Measurements from ENCODE around the gene LAMP2. TPM values are rescaled to one million over a fixed set of nuclear protein-coding genes. Genes with fewer than 3 reads are reported as not detected.
"Not testable (repeated sequence)": the region's sequence is repeated elsewhere in the genome, so short reads cannot be mapped to it uniquely, and the experiment has no call there.

Gene LAMP2
- total RNA-seq, 5 donors from 2014 or later (not counting 1 experiment from before 2014, with no cell fraction given): 21.5 to 32.2 (median 31.5) TPM

GRCh38 chrX:120477453-120477852, 8.4 kb upstream of the LAMP2 start:
- no peaks in the 10 kb centered on the region for H3K9me3 Mint-ChIP-seq
- no peaks in the 10 kb centered on the region for H3K36me3 Mint-ChIP-seq
- DNase-seq (no peak), ATAC-seq (replicated peaks in 1 of 4) (no peak)
- POLR2A ChIA-PET: interaction anchor here in 1 of 2 donors (0.6 kb wide), 1 partner anchor 129 kb away, joined by 3 read pairs; no protein-coding TSS in a partner anchor
- Histone ChIP-seq H3K4me3 (ENCODE audit: control insufficient read depth in 1 of 2, extremely low read depth in 1 of 2, low read length in 1 of 2) (no peak overlapping the region), H3K9me3 (no peaks in the 10 kb centered on the region), H3K27ac (ENCODE audit: low read length) (no peak overlapping the region), H3K27me3 (replicated peaks in 1 of 2; ENCODE audit: control insufficient read depth in 2 of 2, extremely low read depth in 1 of 2, insufficient read depth in 2 of 2, low read length in 1 of 2) (no peaks in the 10 kb centered on the region), H3K4me1 (ENCODE audit: control insufficient read depth in 1 of 2, extremely low read depth in 1 of 2, insufficient read depth in 2 of 2, low read length in 2 of 2) (no peaks in the 10 kb centered on the region), H3K36me3 (ENCODE audit: control insufficient read depth in 2 of 2, extremely low read depth in 1 of 2, insufficient read depth in 1 of 2, low read length in 1 of 2) (no peaks in the 10 kb centered on the region)
- CTCF ChIA-PET: interaction anchor here (0.5 to 1.7 kb wide), 3 partner anchors 8 to 264 kb away, joined by 3 to 6 read pairs (median 4); no protein-coding TSS in a partner anchor
- H3K27ac Mint-ChIP-seq: no peak overlapping the region
- no peaks in the 10 kb centered on the region for H3K4me1 Mint-ChIP-seq
- peaks cover 0 to 5% of the 10 kb centered on the region in 2 donors for H3K27me3 Mint-ChIP-seq
- H3K4me3 Mint-ChIP-seq: no peak overlapping the region
- WGBS (ENCODE audit: insufficient coverage): 100% methylated on average over 1 of the region's 3 CpGs

GRCh38 chrX:120476714-120477113, 7.6 kb upstream of the LAMP2 start:
- no CpG with 5 or more reads among the region's 2 CpGs for WGBS (ENCODE audit: insufficient coverage)
- H3K27me3 ChIP-seq (replicated peaks in 1 of 2; ENCODE audit: control insufficient read depth in 2 of 2, extremely low read depth in 1 of 2, insufficient read depth in 2 of 2, low read length in 1 of 2): no peaks in the 10 kb centered on the region
- no peak overlapping the region for H3K27ac ChIP-seq (ENCODE audit: low read length)
- no peak for ATAC-seq (replicated peaks in 1 of 4)
- CTCF ChIA-PET: interaction anchor here (0.6 to 1.7 kb wide), 4 partner anchors 9 to 380 kb away, joined by 3 to 6 read pairs (median 3); no protein-coding TSS in a partner anchor
- no peak overlapping the region for H3K27ac Mint-ChIP-seq
- no peaks in the 10 kb centered on the region for H3K36me3 ChIP-seq (ENCODE audit: control insufficient read depth in 2 of 2, extremely low read depth in 1 of 2, insufficient read depth in 1 of 2, low read length in 1 of 2)
- H3K9me3 Mint-ChIP-seq: no peaks in the 10 kb centered on the region
- no peaks in the 10 kb centered on the region for H3K4me1 Mint-ChIP-seq
- no peaks in the 10 kb centered on the region for H3K9me3 ChIP-seq
- H3K4me3 ChIP-seq (ENCODE audit: control insufficient read depth in 1 of 2, extremely low read depth in 1 of 2, low read length in 1 of 2): no peak overlapping the region
- POLR2A ChIA-PET: no interaction called here
- DNase-seq: no peak
- H3K4me1 ChIP-seq (ENCODE audit: control insufficient read depth in 1 of 2, extremely low read depth in 1 of 2, insufficient read depth in 2 of 2, low read length in 2 of 2): no peaks in the 10 kb centered on the region
- H3K27me3 Mint-ChIP-seq: peaks cover 0 to 5% of the 10 kb centered on the region in 2 donors
- no peaks in the 10 kb centered on the region for H3K36me3 Mint-ChIP-seq
- no peak overlapping the region for H3K4me3 Mint-ChIP-seq

GRCh38 chrX:120475447-120475846, 6.4 kb upstream of the LAMP2 start:
- ATAC-seq (replicated peaks in 1 of 4); H3K4me3 Mint-ChIP-seq; H3K27me3 ChIP-seq (replicated peaks in 1 of 2; ENCODE audit: control insufficient read depth in 2 of 2, extremely low read depth in 1 of 2, insufficient read depth in 2 of 2, low read length in 1 of 2); H3K4me1 Mint-ChIP-seq; H3K9me3 Mint-ChIP-seq; H3K36me3 Mint-ChIP-seq; H3K4me1 ChIP-seq (ENCODE audit: control insufficient read depth in 1 of 2, extremely low read depth in 1 of 2, insufficient read depth in 2 of 2, low read length in 2 of 2); H3K36me3 ChIP-seq (ENCODE audit: control insufficient read depth in 2 of 2, extremely low read depth in 1 of 2, insufficient read depth in 1 of 2, low read length in 1 of 2); H3K27ac ChIP-seq (ENCODE audit: low read length); H3K4me3 ChIP-seq (ENCODE audit: control insufficient read depth in 1 of 2, extremely low read depth in 1 of 2, low read length in 1 of 2); H3K9me3 ChIP-seq; H3K27ac Mint-ChIP-seq; POLR2A ChIA-PET: not testable (repeated sequence)
- DNase-seq: peak in 1 of 35 experiments; percentile 56
- CTCF ChIA-PET: interaction anchor here (0.6 to 2.1 kb wide), 8 partner anchors 10 to 721 kb away, joined by 3 to 7 read pairs (median 4); no protein-coding TSS in a partner anchor
- WGBS (ENCODE audit: insufficient coverage): no CpG with 5 or more reads among the region's 1 CpG
- peaks cover 0 to 11% of the 10 kb centered on the region in 2 donors for H3K27me3 Mint-ChIP-seq

- no peaks in the 10 kb centered on the region for H3K36me3 ChIP-seq (ENCODE audit: control insufficient read depth in 2 of 2, extremely low read depth in 1 of 2, insufficient read depth in 1 of 2, low read length in 1 of 2)
- H3K27me3 Mint-ChIP-seq: peaks cover 0 to 11% of the 10 kb centered on the region in 2 donors
- CTCF ChIA-PET: interaction anchor here (1.6 to 2.1 kb wide), 2 partner anchors 8 to 9 kb away, joined by 5 to 7 read pairs; no protein-coding TSS in a partner anchor
- POLR2A ChIA-PET: no interaction called here
- H3K36me3 Mint-ChIP-seq: no peaks in the 10 kb centered on the region
- H3K27me3 ChIP-seq (replicated peaks in 1 of 2; ENCODE audit: control insufficient read depth in 2 of 2, extremely low read depth in 1 of 2, insufficient read depth in 2 of 2, low read length in 1 of 2): no peaks in the 10 kb centered on the region
- DNase-seq (no peak), ATAC-seq (replicated peaks in 1 of 4) (no peak)
- no peak overlapping the region for H3K4me3 ChIP-seq (ENCODE audit: control insufficient read depth in 1 of 2, extremely low read depth in 1 of 2, low read length in 1 of 2)
- no peaks in the 10 kb centered on the region for H3K9me3 ChIP-seq
- H3K27ac ChIP-seq (ENCODE audit: low read length): no peak overlapping the region
- H3K4me1 Mint-ChIP-seq: peaks cover 0 to 4% (median 0%) of the 10 kb centered on the region in 3 donors
- no peaks in the 10 kb centered on the region for H3K4me1 ChIP-seq (ENCODE audit: control insufficient read depth in 1 of 2, extremely low read depth in 1 of 2, insufficient read depth in 2 of 2, low read length in 2 of 2)
- H3K4me3 Mint-ChIP-seq: no peak overlapping the region
- no peak overlapping the region for H3K27ac Mint-ChIP-seq
- WGBS (ENCODE audit: insufficient coverage): no CpG with 5 or more reads among the region's 3 CpGs
- H3K9me3 Mint-ChIP-seq: no peaks in the 10 kb centered on the region
Observed at GRCh38 chrX:120474085-120474484, 5.0 kb upstream of the LAMP2 start.

- H3K9me3 Mint-ChIP-seq; H3K36me3 Mint-ChIP-seq; H3K4me3 ChIP-seq (ENCODE audit: control insufficient read depth in 1 of 2, extremely low read depth in 1 of 2, low read length in 1 of 2); DNase-seq; ATAC-seq (replicated peaks in 1 of 4); H3K36me3 ChIP-seq (ENCODE audit: control insufficient read depth in 2 of 2, extremely low read depth in 1 of 2, insufficient read depth in 1 of 2, low read length in 1 of 2); H3K27ac Mint-ChIP-seq; H3K27ac ChIP-seq (ENCODE audit: low read length); H3K9me3 ChIP-seq; H3K27me3 ChIP-seq (replicated peaks in 1 of 2; ENCODE audit: control insufficient read depth in 2 of 2, extremely low read depth in 1 of 2, insufficient read depth in 2 of 2, low read length in 1 of 2): not testable (repeated sequence)
- whole genome bisulfite sequencing (ENCODE audit: insufficient coverage): no CpG with 5 or more reads among the region's 5 CpGs
- H3K4me1 Mint-ChIP-seq: peaks cover 20 to 35% (median 25%) of the 10 kb centered on the region in 3 donors
- POLR2A ChIA-PET: interaction anchor here in 1 of 2 donors (0.6 kb wide), 1 partner anchor 157 kb away, joined by 4 read pairs; no protein-coding TSS in a partner anchor
- CTCF ChIA-PET: interaction anchor here (0.6 to 1.5 kb wide), 2 partner anchors 16 to 598 kb away, joined by 3 to 4 read pairs; no protein-coding TSS in a partner anchor
- peaks cover 0 to 14% of the 10 kb centered on the region in 2 experiments for H3K4me1 ChIP-seq (ENCODE audit: control insufficient read depth in 1 of 2, extremely low read depth in 1 of 2, insufficient read depth in 2 of 2, low read length in 2 of 2)
- peaks cover 0 to 11% of the 10 kb centered on the region in 2 donors for H3K27me3 Mint-ChIP-seq
- H3K4me3 Mint-ChIP-seq: peak overlapping the region; percentile 53 to 92 (median 78)
Observed at GRCh38 chrX:120469657-120470056, 561 bp upstream of the LAMP2 start.

- no peaks in the 10 kb centered on the region for H3K36me3 ChIP-seq (ENCODE audit: control insufficient read depth in 2 of 2, extremely low read depth in 1 of 2, insufficient read depth in 1 of 2, low read length in 1 of 2)
- H3K27ac ChIP-seq (ENCODE audit: low read length): peak overlapping the region; percentile 63
- CTCF ChIA-PET: interaction anchor here in 1 of 2 donors (0.9 kb wide), 1 partner anchor 15 kb away, joined by 3 read pairs; no protein-coding TSS in a partner anchor
- WGBS (ENCODE audit: insufficient coverage): 0% methylated on average over 2 of the region's 2 CpGs
- Mint-ChIP-seq H3K4me1 (peaks cover 29 to 45% (median 37%) of the 10 kb centered on the region in 3 donors), H3K9me3 (no peaks in the 10 kb centered on the region), H3K27me3 (peaks cover 0 to 11% of the 10 kb centered on the region in 2 donors), H3K4me3 (peak overlapping the region; percentile 91 to 94 (median 92)), H3K36me3 (no peaks in the 10 kb centered on the region), H3K27ac (peak overlapping the region; percentile 82 to 86)
- POLR2A ChIA-PET: interaction anchor here in 1 of 2 donors (0.6 kb wide), 1 partner anchor 28 kb away, joined by 6 read pairs; no protein-coding TSS in a partner anchor
- peak overlapping the region; percentile 56 to 95 for H3K4me3 ChIP-seq (ENCODE audit: control insufficient read depth in 1 of 2, extremely low read depth in 1 of 2, low read length in 1 of 2)
- H3K27me3 ChIP-seq (replicated peaks in 1 of 2; ENCODE audit: control insufficient read depth in 2 of 2, extremely low read depth in 1 of 2, insufficient read depth in 2 of 2, low read length in 1 of 2): no peaks in the 10 kb centered on the region
- peaks cover 0 to 14% of the 10 kb centered on the region in 2 experiments for H3K4me1 ChIP-seq (ENCODE audit: control insufficient read depth in 1 of 2, extremely low read depth in 1 of 2, insufficient read depth in 2 of 2, low read length in 2 of 2)
- ATAC-seq (replicated peaks in 1 of 4): no peak
- H3K9me3 ChIP-seq: no peaks in the 10 kb centered on the region
- DNase-seq: no peak
Observed at GRCh38 chrX:120468479-120468824, 644 bp downstream of the LAMP2 start.

All from T-cell (primary cell).